Vagina (tissue), 2 donors: ENCODE data around the gene URI1.
"Not testable (repeated sequence)": the region's sequence is repeated elsewhere in the genome, so short reads cannot be mapped to it uniquely, and the experiment has no call there.

Experiments
- CTCF ChIP-seq, 3 experiments: fragments of 450-650 bp in 2 of 3; fragments of 200-600 bp in 1 of 3; sonication (generic) in 1 of 3; IDR thresholded peaks; one replicate each; pipeline ENCODE4 v1.5.1; 2017 to 2019; ENCODE audit warnings: antibody characterized with exemption in 3 of 3, mild to moderate bottlenecking in 2 of 3, moderate library complexity in 2 of 3
- POLR2A ChIP-seq, 2 donors: fragments of 450-650 bp; IDR thresholded peaks; one replicate each; pipeline ENCODE4 v1.6.1; 2017; ENCODE audit warnings: antibody characterized with exemption in 2 of 2, mild to moderate bottlenecking in 2 of 2, moderate library complexity in 2 of 2
- POLR2AphosphoS5 ChIP-seq, 2 donors: sonication (generic); formaldehyde crosslinking; IDR thresholded peaks; one replicate each; pipeline ENCODE4 v1.9.0; 2017; ENCODE audit warnings: antibody characterized with exemption in 2 of 2, mild to moderate bottlenecking in 2 of 2, low read depth in 1 of 2; ENCODE audit not compliant: insufficient read depth in 1 of 2

GRCh38 chr19:29915832-29916231 lies 26.2 kb upstream of the URI1 start:
- not testable (repeated sequence) for TF ChIP-seq CTCF (IDR thresholded peaks at IDR 0.05); POLR2A (IDR thresholded peaks at IDR 0.05); POLR2AphosphoS5 (IDR thresholded peaks at IDR 0.05; ENCODE audit: insufficient read depth in 1 of 2, low read depth in 1 of 2)
